GM12878 (cell line): ENCODE data around the gene MEX3D. TPM values are rescaled to one million over a fixed set of nuclear protein-coding genes. Genes with fewer than 3 reads are reported as not detected.

Source experiments
- ATAC-seq: fragments of 200-7000 bp; cut with Tn5 transposase; 3 replicates; pipeline ENCODE4 v1.9.1; 2020; ENCODE audit warnings: mild to moderate bottlenecking, moderate library complexity
- BruUV-seq: library from RNA; stranded (reverse); fragments of 400-500 nt; replicated peaks from 2 replicates; lab custom pipeline; 2021; lab: Mats Ljungman, UMichigan
- CTCF ChIA-PET: fragments of 300-600 bp; sonication (Branson Sonifier 250); formaldehyde crosslinking; extraction: SDS; loops from one replicate; lab custom pipeline; 2021; ENCODE audit warnings: inconsistent platforms; lab: Yijun Ruan, JAX
- POLR2A ChIA-PET: fragments of 350-600 bp; formaldehyde crosslinking; extraction: SDS; loops from one replicate; lab custom pipeline; 2021; ENCODE audit warnings: inconsistent platforms; lab: Charles Lee
- RAD21 ChIA-PET: fragments of 300-600 bp; sonication (Branson Sonifier 250); formaldehyde crosslinking; loops from one replicate; lab custom pipeline; 2023; ENCODE audit warnings: antibody characterized with exemption; ENCODE audit not compliant: unreplicated experiment; lab: Charles Lee
- SMC1A ChIA-PET: fragments of 300-600 bp; sonication (Branson Sonifier 250); formaldehyde crosslinking; loops from one replicate; lab custom pipeline; 2023; ENCODE audit not compliant: unreplicated experiment, uncharacterized antibody; lab: Charles Lee
- DNase-seq: peaks from one replicate; pipeline ENCODE4 v3.0.0-alpha.2; 2011; ENCODE audit warnings: low read depth, low spot score
- FAIRE-seq: peaks from 3 replicates; lab custom pipeline; 2011; peaks lifted over from hg19 to GRCh38; lab: Jason Lieb, UNC
- H2AFZ ChIP-seq: 2 replicates; pipeline ENCODE4 v1.6.0; 2011; ENCODE audit warnings: low read depth, low read length, control low read depth; ENCODE audit not compliant: control insufficient read depth
- H3K27ac ChIP-seq: 2 replicates; pipeline ENCODE4 v1.5.1; 2011; ENCODE audit warnings: control low read depth; ENCODE audit not compliant: control insufficient read depth, insufficient read depth
- H3K27me3 ChIP-seq, 2 experiments: replicated peaks in 1 of 2; 2 replicates each; pipeline versions ENCODE4 v1.6.0 to v1.6.1; 2011; ENCODE audit warnings: low read length in 1 of 2; ENCODE audit not compliant: control insufficient read depth in 2 of 2, insufficient read depth in 2 of 2
- H3K36me3 ChIP-seq, 2 experiments: 2 replicates each; pipeline ENCODE4 v1.5.1; 2011; ENCODE audit warnings: low read length in 1 of 2; ENCODE audit not compliant: control insufficient read depth in 2 of 2, insufficient read depth in 2 of 2
- H3K4me1 ChIP-seq: 2 replicates; pipeline ENCODE4 v1.6.1; 2011; ENCODE audit warnings: mild to moderate bottlenecking, low read length, moderate library complexity, mixed read lengths; ENCODE audit not compliant: control insufficient read depth, insufficient read depth
- H3K4me2 ChIP-seq: 2 replicates; pipeline ENCODE4 v1.6.0; 2011; ENCODE audit warnings: control low read depth; ENCODE audit not compliant: control insufficient read depth, insufficient read depth
- H3K4me3 ChIP-seq: fragments of 200-600 bp; sonication (generic); 2 replicates; pipeline ENCODE4 v1.5.1; 2016
- H3K79me2 ChIP-seq: 2 replicates; pipeline ENCODE4 v1.6.0; 2011; ENCODE audit warnings: low read length; ENCODE audit not compliant: control insufficient read depth, insufficient read depth
- H3K9ac ChIP-seq: 2 replicates; pipeline ENCODE4 v1.8.0; 2011; ENCODE audit warnings: low read length, control low read depth, mixed read lengths; ENCODE audit not compliant: control insufficient read depth, insufficient read depth
- H3K9me3 ChIP-seq: replicated peaks from 3 replicates; pipeline ENCODE4 v1.5.1; 2011; ENCODE audit warnings: mild to moderate bottlenecking, low read length; ENCODE audit not compliant: control insufficient read depth, insufficient read depth
- H4K20me1 ChIP-seq: 2 replicates; pipeline ENCODE4 v1.6.0; 2011; ENCODE audit not compliant: control insufficient read depth, insufficient read depth
- FOS ChIP-seq: IDR thresholded peaks from 3 replicates; pipeline ENCODE4 v1.6.1; 2011; ENCODE audit warnings: borderline replicate concordance; ENCODE audit not compliant: insufficient read length; ENCODE audit errors: extremely low read depth
- HDAC2 ChIP-seq: fragments of 200-600 bp; sonication (generic); IDR thresholded peaks from 2 replicates; pipeline ENCODE4 v1.6.1; 2017
- POLR2A ChIP-seq: IDR thresholded peaks from 2 replicates; pipeline ENCODE4 v1.6.1; 2011; ENCODE audit warnings: low read depth, mild to moderate bottlenecking, low read length
- WGBS: methylation state at CpG from one replicate; pipeline ENCODE4 v1.1.6; 2016; ENCODE audit warnings: low lambda C conversion rate; ENCODE audit not compliant: insufficient replicate concordance, insufficient coverage; ENCODE audit errors: missing lambda C conversion rate; 5-methylcytosine and 5-hydroxymethylcytosine counted together
- in situ Hi-C: fragments of 300-500 bp; cut with MboI; formaldehyde crosslinking; loops from 9 replicates; pipeline ENCODE4 v1.14.3; 2018; ENCODE audit warnings: mixed read lengths
- intact Hi-C: fragments of 100-400 bp; cut with micrococcal nuclease; formaldehyde crosslinking; loops from one replicate; pipeline ENCODE4 v1.14.2; 2022; ENCODE audit not compliant: unreplicated experiment
- polyA plus RNA-seq, 11 experiments: library from polyadenylated mRNA; depleted of rRNA in 4 of 11; unstranded in 6 of 11; stranded (reverse) in 5 of 11; fragments of >200 nt; fragmentation: Nextera tagmentation in 4 of 11; fragmentation: Illumina TruSeq in 1 of 11; extraction: Ambion mirVana in 4 of 11; extraction: Trizol in 1 of 11; gene quantifications; 1 replicate in 1 of 11; 2 replicates in 10 of 11; pipeline versions ENCODE4 v1.2.1 to v1.2.3, GENCODE V29; 2011 to 2016; ENCODE audit warnings: inconsistent platforms in 2 of 11, missing spikeins in 2 of 11, low read depth in 1 of 11
- total RNA-seq, 4 experiments: library from RNA; depleted of rRNA in 3 of 4; stranded (reverse); fragments of >200 nt in 3 of 4; fragmentation: Illumina TruSeq in 1 of 4; extraction: Trizol in 1 of 4; gene quantifications; 2 replicates each; pipeline versions ENCODE4 v1.2.1 to v1.2.3, GENCODE V29; 2013 to 2021

MEX3D gene
- total and polyA plus RNA-seq, 10 of the 15 experiments (the other 5 are each of a cell fraction or from before 2014, with no cell fraction given), result 0.18 to 6.8 (median 0.81) TPM

DNA sequence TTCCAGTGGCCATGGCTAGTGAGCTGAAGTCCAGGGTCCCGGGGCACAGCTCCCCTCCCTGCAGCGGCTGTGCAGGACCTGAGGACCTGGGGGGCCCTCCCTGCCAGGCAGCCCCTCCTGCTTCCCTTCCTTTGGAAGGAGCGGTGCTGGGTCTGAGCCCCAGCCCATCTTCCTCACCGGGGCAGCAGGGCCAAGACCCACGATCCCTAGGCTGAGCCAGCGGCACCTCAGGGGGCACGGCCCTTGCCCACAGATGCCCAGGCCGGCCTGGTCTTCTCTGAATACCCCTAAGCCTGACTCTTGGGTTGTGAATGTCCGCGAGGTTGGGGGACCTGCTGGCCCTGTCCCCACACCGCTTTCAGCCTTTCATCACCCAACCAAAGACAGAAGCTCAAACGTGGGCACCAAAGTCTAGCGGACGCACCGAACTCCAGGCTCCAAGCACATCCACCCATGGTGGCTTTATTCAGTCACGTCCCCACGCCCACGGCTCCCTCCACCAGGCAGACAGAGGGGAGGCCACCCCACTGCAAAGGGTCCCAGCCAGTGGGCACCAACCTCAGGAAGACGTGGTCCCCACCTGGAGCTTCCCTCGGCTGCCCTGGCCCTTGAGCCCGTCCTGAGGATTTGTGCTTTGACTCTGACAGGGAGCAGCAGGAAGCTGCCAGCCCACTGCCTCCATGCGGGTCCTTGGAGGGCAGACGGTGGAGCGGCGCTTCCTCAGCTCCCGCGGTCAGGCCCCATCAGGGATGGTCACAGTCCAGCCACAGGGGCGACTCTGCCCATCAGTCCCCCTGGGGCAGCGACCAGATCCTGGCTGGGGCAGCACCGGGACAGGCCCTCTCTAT, 8.3 kb upstream of the MEX3D start:
- no peak overlapping the region for H3K4me3 ChIP-seq
- no peaks in the 10 kb centered on the region for H3K9me3 ChIP-seq
- no peak overlapping the region for H3K4me2 ChIP-seq
- no peak for TF ChIP-seq FOS
- TF ChIP-seq POLR2A, result peak; percentile 31; the same call in 1 of the 2 replicates
- H3K79me2 ChIP-seq, result no peaks in the 10 kb centered on the region
- FAIRE-seq (no peak), DNase-seq (no peak), ATAC-seq (no peak)
- no peak overlapping the region for H3K9ac ChIP-seq
- H3K4me1 ChIP-seq, result no peaks in the 10 kb centered on the region
- peaks cover 0 to 10% of the 10 kb centered on the region in 2 experiments for H3K36me3 ChIP-seq
- BruUV-seq, result no TSS peak
- no peak overlapping the region for H3K27ac ChIP-seq
- SMC1A ChIA-PET, result no interaction called here
- POLR2A ChIA-PET, result no interaction called here
- CTCF ChIA-PET, result interaction anchor here (0.6 kb wide), 1 partner anchor 90 kb away, joined by 3 read pairs; no protein-coding TSS in a partner anchor
- no peak overlapping the region for H2AFZ ChIP-seq
- intact Hi-C loops (no loop called here), in situ Hi-C loops (no loop called here)
- WGBS, result 85% methylated on average over 29 of the region's 30 CpGs
- no peaks in the 10 kb centered on the region for H4K20me1 ChIP-seq
- H3K27me3 ChIP-seq, result no peaks in the 10 kb centered on the region
- RAD21 ChIA-PET, result no interaction called here

DNA sequence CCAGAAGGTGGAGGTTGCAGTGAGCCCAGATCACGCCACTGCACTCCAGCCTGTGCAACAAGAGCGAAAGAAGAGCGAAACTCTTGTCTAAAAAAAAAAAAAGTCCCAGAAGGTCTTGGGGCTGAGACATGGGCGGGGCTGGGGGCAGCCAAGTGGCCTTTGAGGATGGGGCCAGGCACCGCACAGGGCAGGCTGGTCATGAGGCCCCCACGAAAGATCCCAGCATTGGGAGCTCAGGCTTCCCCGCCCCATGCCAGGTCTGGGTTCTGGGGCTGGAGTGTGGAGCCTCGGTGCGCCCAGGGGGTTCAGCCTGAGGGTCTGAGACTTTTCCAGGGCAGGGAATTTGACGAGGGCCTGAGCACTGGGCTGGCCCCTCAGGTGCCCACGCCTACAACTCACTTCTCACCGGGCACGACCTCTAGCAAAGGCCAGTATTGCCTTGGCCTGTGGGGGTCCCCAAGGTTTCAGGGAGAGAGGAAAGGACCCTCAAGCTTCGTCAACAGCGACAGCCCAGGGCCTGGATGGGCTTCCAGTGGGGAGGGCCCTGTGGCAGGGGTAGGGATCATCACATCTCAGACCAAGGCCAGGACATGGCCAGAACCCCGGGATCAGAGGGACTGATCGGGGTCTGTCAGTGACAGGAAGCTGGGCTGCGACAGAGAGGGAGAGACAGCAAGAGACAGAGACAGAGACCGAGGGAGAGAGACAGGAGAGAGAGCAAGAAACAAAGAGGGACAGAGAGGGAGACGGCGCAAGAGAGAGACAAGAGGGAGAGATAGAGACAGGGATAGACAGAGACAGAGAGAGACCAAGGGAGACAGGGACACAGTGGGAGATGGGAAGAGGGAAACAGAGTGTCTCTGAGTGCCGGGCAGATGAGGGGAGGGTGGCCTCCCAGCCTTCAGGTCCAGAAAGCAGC, 7.5 kb upstream of the MEX3D start:
- H3K9ac ChIP-seq, result no peak overlapping the region
- ATAC-seq (no peak), DNase-seq (no peak), FAIRE-seq (no peak)
- POLR2A ChIA-PET, result no interaction called here
- RAD21 ChIA-PET, result no interaction called here
- no peaks in the 10 kb centered on the region for H3K9me3 ChIP-seq
- H3K36me3 ChIP-seq, result peaks cover 0 to 6% of the 10 kb centered on the region in 2 experiments
- in situ Hi-C loops (no loop called here), intact Hi-C loops (no loop called here)
- H3K4me2 ChIP-seq, result no peak overlapping the region
- SMC1A ChIA-PET, result no interaction called here
- H4K20me1 ChIP-seq, result no peaks in the 10 kb centered on the region
- no peak for TF ChIP-seq HDAC2
- no TSS peak for BruUV-seq
- no peaks in the 10 kb centered on the region for H3K4me1 ChIP-seq
- no peaks in the 10 kb centered on the region for H3K27me3 ChIP-seq
- CTCF ChIA-PET, result interaction anchor here (0.6 kb wide), 1 partner anchor 91 kb away, joined by 3 read pairs; no protein-coding TSS in a partner anchor
- WGBS, result 88% methylated on average over 22 of the region's 22 CpGs
- no peaks in the 10 kb centered on the region for H3K79me2 ChIP-seq
- no peak overlapping the region for H3K4me3 ChIP-seq
- H2AFZ ChIP-seq, result no peak overlapping the region
- no peak overlapping the region for H3K27ac ChIP-seq
